CD8-positive, alpha-beta memory T cell (primary cell): ENCODE results near the gene SUSD5. TPM values are rescaled to one million over a fixed set of nuclear protein-coding genes. Genes with fewer than 3 reads are reported as not detected.
A peak's percentile ranks its signal among the peaks of the same experiment; 100 is the strongest.

Experiments used
- CTCF ChIA-PET: fragments of 350-600 bp; sonication (Branson Sonifier 250); formaldehyde crosslinking; loops from one replicate; lab custom pipeline; 2021; ENCODE audit warnings: antibody characterized with exemption; lab: Charles Lee
- POLR2A ChIA-PET: fragments of 350-600 bp; sonication (Branson Sonifier 250); formaldehyde crosslinking; loops from one replicate; lab custom pipeline; 2021; ENCODE audit warnings: antibody characterized with exemption; lab: Charles Lee
- DNase-seq, 5 donors: peaks; one replicate each; pipeline versions ENCODE4 v3.0.0 to v3.0.0-alpha.2; 2020 to 2022; ENCODE audit warnings: mixed read lengths in 1 of 5
- H3K27ac ChIP-seq: one replicate; pipeline ENCODE4 v1.7.0; 2013; ENCODE audit warnings: low read depth, mild to moderate bottlenecking, low read length, moderate library complexity
- H3K27me3 ChIP-seq: 2 replicates; pipeline ENCODE4 v1.7.0; 2013; ENCODE audit warnings: low read length, mild to moderate bottlenecking; ENCODE audit not compliant: insufficient read depth, poor library complexity, severe bottlenecking
- H3K36me3 ChIP-seq: 2 replicates; pipeline ENCODE4 v1.7.0; 2013; ENCODE audit warnings: mild to moderate bottlenecking, low read length, moderate library complexity; ENCODE audit not compliant: insufficient read depth
- H3K4me1 ChIP-seq: 2 replicates; pipeline ENCODE4 v1.7.0; 2013; ENCODE audit warnings: mild to moderate bottlenecking, low read length, moderate library complexity; ENCODE audit not compliant: insufficient read depth
- H3K4me3 ChIP-seq: 2 replicates; pipeline ENCODE4 v1.7.0; 2013; ENCODE audit warnings: mild to moderate bottlenecking, low read length
- H3K9me3 ChIP-seq: 2 replicates; pipeline ENCODE4 v1.7.0; 2013; ENCODE audit warnings: mild to moderate bottlenecking, low read length
- H3K27ac Mint-ChIP-seq, 8 donors: one replicate each; pipeline ENCODE4 v1.8.0; 2020 to 2021; ENCODE audit warnings: mixed read lengths in 8 of 8, mild to moderate bottlenecking in 6 of 8, inconsistent platforms in 3 of 8, moderate library complexity in 3 of 8
- H3K27me3 Mint-ChIP-seq, 2 donors: one replicate each; pipeline ENCODE4 v1.8.0; 2020 to 2021; ENCODE audit warnings: mixed read lengths in 2 of 2, mild to moderate bottlenecking in 1 of 2, moderate library complexity in 1 of 2
- H3K36me3 Mint-ChIP-seq, 3 donors: one replicate each; pipeline ENCODE4 v1.8.0; 2020 to 2021; ENCODE audit warnings: mixed read lengths in 3 of 3, inconsistent platforms in 1 of 3, mild to moderate bottlenecking in 1 of 3
- H3K4me1 Mint-ChIP-seq, 3 donors: one replicate each; pipeline ENCODE4 v1.8.0; 2020 to 2021; ENCODE audit warnings: mixed read lengths in 3 of 3, inconsistent platforms in 1 of 3, mild to moderate bottlenecking in 1 of 3
- H3K4me3 Mint-ChIP-seq, 7 donors: one replicate each; pipeline ENCODE4 v1.8.0; 2020 to 2021; ENCODE audit warnings: mixed read lengths in 7 of 7, mild to moderate bottlenecking in 6 of 7, moderate library complexity in 4 of 7, inconsistent platforms in 2 of 7
- H3K9me3 Mint-ChIP-seq, 5 donors: one replicate each; pipeline ENCODE4 v1.8.0; 2020 to 2022; ENCODE audit warnings: mixed read lengths in 5 of 5, mild to moderate bottlenecking in 3 of 5, moderate library complexity in 2 of 5, inconsistent platforms in 1 of 5
- polyA plus RNA-seq: library from polyadenylated mRNA; unstranded; fragments of 300-500 nt; fragmentation: Illumina TruSeq; gene quantifications from one replicate; pipeline ENCODE4 v1.2.3, GENCODE V29; 2021
- total RNA-seq, 2 experiments: library from RNA; stranded (reverse); gene quantifications; one replicate each; pipeline ENCODE4 v1.2.3, GENCODE V29; 2021

The SUSD5 gene
- total RNA-seq (not detected), polyA plus RNA-seq (not detected)

DNA sequence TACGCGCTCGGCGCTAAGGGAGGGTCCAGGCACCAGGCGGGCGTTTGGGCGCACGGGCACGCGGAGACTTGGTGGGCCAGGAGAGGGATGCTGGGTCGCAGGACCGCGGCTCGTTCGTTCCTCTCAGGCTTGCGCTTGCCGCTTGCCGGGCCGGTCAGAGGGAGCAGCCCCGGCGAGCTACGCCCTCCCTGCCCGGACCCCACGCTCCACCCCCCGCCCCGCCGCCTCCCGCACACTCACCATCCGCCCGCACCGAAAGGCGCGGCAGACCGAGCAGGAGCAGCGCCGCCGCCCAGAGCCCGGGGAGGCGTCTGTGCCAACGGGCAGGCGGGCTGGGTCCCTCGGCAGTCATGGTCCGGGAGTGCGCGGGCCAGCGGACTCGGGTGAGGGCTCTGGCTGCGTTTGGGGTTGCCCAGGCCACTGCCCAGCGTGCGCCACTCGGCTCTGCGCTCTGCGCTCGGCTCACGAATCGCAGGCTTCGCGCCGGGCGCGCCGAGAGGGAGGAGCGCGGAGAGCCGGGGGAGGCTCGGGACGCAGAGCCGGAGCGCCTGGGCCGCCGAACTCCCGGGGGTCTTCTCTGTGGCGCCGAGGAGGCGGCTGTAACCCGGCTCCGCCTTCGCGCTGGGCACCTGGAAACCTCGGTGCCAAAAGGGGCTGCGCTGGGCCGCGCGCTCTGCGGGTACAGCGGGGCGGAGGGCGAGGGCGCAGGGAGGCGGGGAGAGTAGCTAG lies at the start of gene SUSD5:
TSS of gene SUSD5 (minus strand) at position 365 of the 729 bp plus-strand sequence. CDS start at position 352, 13 bp downstream.
- Mint-ChIP-seq H3K4me3 (peak within 1 kb of the TSS in 2 of 7 donors; percentile 15 to 47), H3K27ac (no peak within 1 kb of the TSS), H3K9me3 (no peaks in the 10 kb centered on the region), H3K27me3 (peaks cover 27 to 67% of the 10 kb centered on the region in 2 donors), H3K4me1 (peaks cover 3 to 10% (median 4%) of the 10 kb centered on the region in 3 donors), H3K36me3 (no peaks in the 10 kb centered on the region)
- Histone ChIP-seq H3K27me3 (peaks cover 3% of the 10 kb centered on the region), H3K4me3 (no peak within 1 kb of the TSS), H3K9me3 (no peaks in the 10 kb centered on the region), H3K36me3 (no peaks in the 10 kb centered on the region), H3K27ac (no peak within 1 kb of the TSS), H3K4me1 (no peaks in the 10 kb centered on the region)
- ChIA-PET CTCF (no interaction called here), POLR2A (interaction anchor here (0.5 kb wide), 1 partner anchor 152 kb away, joined by 4 read pairs; no protein-coding TSS in a partner anchor)
- DNase-seq = no peak

- Mint-ChIP-seq H3K27ac (no peak overlapping the region), H3K9me3 (peaks cover 0 to 6% (median 0%) of the 10 kb centered on the region in 5 donors), H3K36me3 (peaks cover 0 to 2% (median 0%) of the 10 kb centered on the region in 3 donors), H3K4me3 (no peak overlapping the region), H3K4me1 (no peaks in the 10 kb centered on the region), H3K27me3 (peaks cover 3 to 14% of the 10 kb centered on the region in 2 donors)
- no peaks in the 10 kb centered on the region for H3K36me3 ChIP-seq
- POLR2A ChIA-PET = no interaction called here
- H3K9me3 ChIP-seq = no peaks in the 10 kb centered on the region
- CTCF ChIA-PET = no interaction called here
- no peak overlapping the region for H3K27ac ChIP-seq
- no peaks in the 10 kb centered on the region for H3K4me1 ChIP-seq
- H3K27me3 ChIP-seq = no peaks in the 10 kb centered on the region
- no peak overlapping the region for H3K4me3 ChIP-seq
- no peak for DNase-seq
These were observed 41.5 kb upstream of the SUSD5 start for GRCh38 chr3:33260104-33260503.

GRCh38 chr3:33256249-33256648 lies 37.6 kb upstream of the SUSD5 start:
- Mint-ChIP-seq H3K27ac (no peak overlapping the region), H3K36me3 (no peaks in the 10 kb centered on the region), H3K4me1 (no peaks in the 10 kb centered on the region), H3K4me3 (no peak overlapping the region), H3K9me3 (no peaks in the 10 kb centered on the region), H3K27me3 (peaks cover 7 to 13% of the 10 kb centered on the region in 2 donors)
- DNase-seq = no peak
- H3K4me1 ChIP-seq = no peaks in the 10 kb centered on the region
- H3K36me3 ChIP-seq = no peaks in the 10 kb centered on the region
- POLR2A ChIA-PET = no interaction called here
- no peak overlapping the region for H3K4me3 ChIP-seq
- no peak overlapping the region for H3K27ac ChIP-seq
- CTCF ChIA-PET = no interaction called here
- no peaks in the 10 kb centered on the region for H3K9me3 ChIP-seq
- H3K27me3 ChIP-seq = no peaks in the 10 kb centered on the region

- CTCF ChIA-PET = no interaction called here
- Mint-ChIP-seq H3K36me3 (no peaks in the 10 kb centered on the region), H3K4me3 (no peak overlapping the region), H3K27ac (no peak overlapping the region), H3K4me1 (no peaks in the 10 kb centered on the region), H3K27me3 (peaks cover 7 to 29% of the 10 kb centered on the region in 2 donors), H3K9me3 (no peaks in the 10 kb centered on the region)
- DNase-seq = no peak
- Histone ChIP-seq H3K36me3 (no peaks in the 10 kb centered on the region), H3K27ac (no peak overlapping the region), H3K9me3 (no peaks in the 10 kb centered on the region), H3K4me3 (no peak overlapping the region), H3K27me3 (no peaks in the 10 kb centered on the region), H3K4me1 (no peaks in the 10 kb centered on the region)
- POLR2A ChIA-PET = no interaction called here
These were observed 32.1 kb upstream of the SUSD5 start for GRCh38 chr3:33250712-33251111.

DNA sequence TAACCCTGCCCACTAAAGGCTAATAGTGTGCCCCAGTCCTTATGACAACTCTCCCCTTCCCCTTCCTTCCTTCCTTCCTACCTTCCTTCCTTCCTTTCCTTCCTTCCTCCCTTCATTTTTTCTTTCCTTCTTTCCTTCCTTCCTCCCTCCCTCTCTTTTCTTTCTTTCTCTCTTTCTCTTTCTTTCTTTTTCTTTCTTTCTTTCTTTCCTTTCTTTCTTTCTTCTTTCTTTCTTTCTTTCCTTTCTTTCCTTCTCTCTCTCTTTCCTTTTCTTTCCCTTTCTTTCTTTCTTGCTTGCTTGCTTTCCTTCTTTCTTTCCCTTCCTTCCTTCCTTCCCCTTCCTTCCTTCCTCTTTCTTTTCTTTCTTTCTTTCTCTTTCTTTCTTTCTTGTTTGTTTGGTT lies 28.2 kb upstream of the SUSD5 start:
- DNase-seq = no peak
- POLR2A ChIA-PET = no interaction called here
- Mint-ChIP-seq H3K9me3 (no peaks in the 10 kb centered on the region), H3K27ac (no peak overlapping the region), H3K27me3 (peaks cover 0 to 17% of the 10 kb centered on the region in 2 donors), H3K4me3 (no peak overlapping the region), H3K36me3 (no peaks in the 10 kb centered on the region), H3K4me1 (no peaks in the 10 kb centered on the region)
- no peaks in the 10 kb centered on the region for H3K27me3 ChIP-seq
- no peaks in the 10 kb centered on the region for H3K9me3 ChIP-seq
- CTCF ChIA-PET = no interaction called here
- H3K27ac ChIP-seq = no peak overlapping the region
- no peaks in the 10 kb centered on the region for H3K36me3 ChIP-seq
- H3K4me3 ChIP-seq = no peak overlapping the region
- H3K4me1 ChIP-seq = no peaks in the 10 kb centered on the region

- H3K4me3 Mint-ChIP-seq = no peak overlapping the region
- no peak for DNase-seq
- H3K36me3 Mint-ChIP-seq = no peaks in the 10 kb centered on the region
- no peaks in the 10 kb centered on the region for H3K4me1 Mint-ChIP-seq
- Histone ChIP-seq H3K36me3 (no peaks in the 10 kb centered on the region), H3K9me3 (no peaks in the 10 kb centered on the region), H3K4me1 (no peaks in the 10 kb centered on the region), H3K27ac (no peak overlapping the region), H3K27me3 (peaks cover 3% of the 10 kb centered on the region), H3K4me3 (no peak overlapping the region)
- no peak overlapping the region for H3K27ac Mint-ChIP-seq
- H3K27me3 Mint-ChIP-seq = peaks cover 4 to 31% of the 10 kb centered on the region in 2 donors
- CTCF ChIA-PET = no interaction called here
- POLR2A ChIA-PET = no interaction called here
- H3K9me3 Mint-ChIP-seq = peaks cover 0 to 8% (median 2%) of the 10 kb centered on the region in 5 donors
These were observed 21.7 kb upstream of the SUSD5 start for GRCh38 chr3:33240261-33240660.

DNA sequence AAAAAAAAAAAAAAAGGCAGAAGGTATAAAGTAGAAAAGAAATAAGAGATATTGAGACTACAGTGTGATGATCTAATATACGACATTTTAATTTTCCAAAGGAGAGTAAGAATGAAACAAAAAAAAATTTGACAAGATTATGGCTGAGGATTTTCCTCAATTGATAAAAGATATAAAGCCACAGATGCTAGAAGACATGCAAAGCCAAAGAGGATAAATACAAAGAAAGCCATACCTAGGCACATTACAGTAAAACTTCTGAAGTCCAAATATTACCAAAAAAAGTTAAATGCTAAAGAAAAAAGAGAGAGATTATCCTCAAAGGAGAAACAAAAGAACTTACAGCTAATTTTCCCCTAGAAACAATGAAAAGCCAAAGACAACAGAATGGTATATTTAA lies 20.3 kb upstream of the SUSD5 start:
- Histone ChIP-seq H3K27me3 (peaks cover 3% of the 10 kb centered on the region), H3K9me3 (no peaks in the 10 kb centered on the region), H3K4me3 (no peak overlapping the region), H3K4me1 (no peaks in the 10 kb centered on the region), H3K27ac (no peak overlapping the region), H3K36me3 (no peaks in the 10 kb centered on the region)
- Mint-ChIP-seq H3K27me3 (peaks cover 4 to 37% of the 10 kb centered on the region in 2 donors), H3K36me3 (no peaks in the 10 kb centered on the region), H3K4me1 (no peaks in the 10 kb centered on the region), H3K27ac (no peak overlapping the region), H3K4me3 (no peak overlapping the region), H3K9me3 (peaks cover 0 to 8% (median 2%) of the 10 kb centered on the region in 5 donors)
- POLR2A ChIA-PET = no interaction called here
- DNase-seq = no peak
- CTCF ChIA-PET = no interaction called here

- H3K4me3 Mint-ChIP-seq = no peak overlapping the region
- Histone ChIP-seq H3K36me3 (no peaks in the 10 kb centered on the region), H3K4me3 (no peak overlapping the region), H3K9me3 (no peaks in the 10 kb centered on the region), H3K4me1 (no peaks in the 10 kb centered on the region), H3K27ac (no peak overlapping the region), H3K27me3 (peaks cover 3% of the 10 kb centered on the region)
- no peak for DNase-seq
- no peaks in the 10 kb centered on the region for H3K4me1 Mint-ChIP-seq
- H3K27me3 Mint-ChIP-seq = peaks cover 4 to 46% of the 10 kb centered on the region in 2 donors
- ChIA-PET CTCF (no interaction called here), POLR2A (no interaction called here)
- H3K9me3 Mint-ChIP-seq = peaks cover 0 to 8% (median 2%) of the 10 kb centered on the region in 5 donors
- H3K36me3 Mint-ChIP-seq = no peaks in the 10 kb centered on the region
- no peak overlapping the region for H3K27ac Mint-ChIP-seq
These were observed 18.8 kb upstream of the SUSD5 start for GRCh38 chr3:33237439-33237838.
